Measurements from ENCODE around the gene ZNF407. TPM values are rescaled to one million over a fixed set of nuclear protein-coding genes. Genes with fewer than 3 reads are reported as not detected.
"Not testable (repeated sequence)": the region's sequence is repeated elsewhere in the genome, so short reads cannot be mapped to it uniquely, and the experiment has no call there.

Gene ZNF407
- total RNA-seq, 5 donors from 2014 or later (not counting 1 experiment from before 2014, with no cell fraction given) = 22.9 to 37.4 (median 24.4) TPM

DNA sequence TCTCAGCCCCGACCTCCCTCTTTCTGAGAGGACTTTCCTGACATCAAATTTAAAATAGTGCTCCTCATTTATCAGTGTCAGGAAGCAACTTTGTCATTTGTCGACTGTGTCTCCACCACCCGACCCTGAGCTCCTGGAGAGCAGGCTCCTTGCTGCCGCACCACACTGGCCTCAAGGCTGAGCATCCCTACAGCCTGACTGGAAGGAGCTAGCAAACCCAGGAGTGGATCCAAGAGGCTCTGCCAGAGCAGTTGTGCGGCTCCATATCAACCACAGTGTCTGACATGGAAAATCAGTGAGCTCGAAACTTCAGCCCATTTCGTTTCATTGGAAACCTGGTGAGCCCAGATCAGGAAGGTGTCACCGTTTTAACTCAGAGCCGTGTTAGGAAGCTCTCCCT lies 486.1 kb downstream of the ZNF407 start:
- Histone ChIP-seq H3K27ac (ENCODE audit: low read length) (no peak overlapping the region), H3K4me1 (ENCODE audit: control insufficient read depth in 1 of 2, extremely low read depth in 1 of 2, insufficient read depth in 2 of 2, low read length in 2 of 2) (no peaks in the 10 kb centered on the region), H3K27me3 (replicated peaks in 1 of 2; ENCODE audit: control insufficient read depth in 2 of 2, extremely low read depth in 1 of 2, insufficient read depth in 2 of 2, low read length in 1 of 2) (no peaks in the 10 kb centered on the region), H3K9me3 (no peaks in the 10 kb centered on the region), H3K4me3 (ENCODE audit: control insufficient read depth in 1 of 2, extremely low read depth in 1 of 2, low read length in 1 of 2) (no peak overlapping the region), H3K36me3 (ENCODE audit: control insufficient read depth in 2 of 2, extremely low read depth in 1 of 2, insufficient read depth in 1 of 2, low read length in 1 of 2) (no peaks in the 10 kb centered on the region)
- 88% methylated on average over 6 of the region's 9 CpGs for WGBS (ENCODE audit: insufficient coverage)
- Mint-ChIP-seq H3K27ac (no peak overlapping the region), H3K36me3 (no peaks in the 10 kb centered on the region), H3K4me3 (no peak overlapping the region), H3K27me3 (peaks cover 0 to 5% of the 10 kb centered on the region in 2 donors), H3K9me3 (peaks cover 2 to 9% (median 6%) of the 10 kb centered on the region in 3 donors), H3K4me1 (no peaks in the 10 kb centered on the region)
- ChIA-PET CTCF (no interaction called here), POLR2A (no interaction called here)
- DNase-seq (no peak), ATAC-seq (replicated peaks in 1 of 4) (no peak)

- DNase-seq; H3K27me3 ChIP-seq (replicated peaks in 1 of 2; ENCODE audit: control insufficient read depth in 2 of 2, extremely low read depth in 1 of 2, insufficient read depth in 2 of 2, low read length in 1 of 2); H3K4me3 ChIP-seq (ENCODE audit: control insufficient read depth in 1 of 2, extremely low read depth in 1 of 2, low read length in 1 of 2); H3K9me3 ChIP-seq; H3K4me1 Mint-ChIP-seq; H3K4me3 Mint-ChIP-seq; H3K36me3 Mint-ChIP-seq; H3K36me3 ChIP-seq (ENCODE audit: control insufficient read depth in 2 of 2, extremely low read depth in 1 of 2, insufficient read depth in 1 of 2, low read length in 1 of 2); ATAC-seq (replicated peaks in 1 of 4); POLR2A ChIA-PET; H3K27me3 Mint-ChIP-seq; H3K27ac Mint-ChIP-seq; H3K9me3 Mint-ChIP-seq; H3K27ac ChIP-seq (ENCODE audit: low read length); CTCF ChIA-PET; H3K4me1 ChIP-seq (ENCODE audit: control insufficient read depth in 1 of 2, extremely low read depth in 1 of 2, insufficient read depth in 2 of 2, low read length in 2 of 2): not testable (repeated sequence)
- 91% methylated on average over 4 of the region's 8 CpGs for WGBS (ENCODE audit: insufficient coverage)
These were observed 488.0 kb downstream of the ZNF407 start for GRCh38 chr18:75085676-75086075.

GRCh38 chr18:75086494-75087034 lies 488.9 kb downstream of the ZNF407 start:
- H3K4me3 Mint-ChIP-seq = no peak overlapping the region
- Histone ChIP-seq H3K4me1 (ENCODE audit: control insufficient read depth in 1 of 2, extremely low read depth in 1 of 2, insufficient read depth in 2 of 2, low read length in 2 of 2) (no peaks in the 10 kb centered on the region), H3K9me3 (no peaks in the 10 kb centered on the region), H3K36me3 (ENCODE audit: control insufficient read depth in 2 of 2, extremely low read depth in 1 of 2, insufficient read depth in 1 of 2, low read length in 1 of 2) (no peaks in the 10 kb centered on the region), H3K4me3 (ENCODE audit: control insufficient read depth in 1 of 2, extremely low read depth in 1 of 2, low read length in 1 of 2) (no peak overlapping the region), H3K27ac (ENCODE audit: low read length) (no peak overlapping the region), H3K27me3 (replicated peaks in 1 of 2; ENCODE audit: control insufficient read depth in 2 of 2, extremely low read depth in 1 of 2, insufficient read depth in 2 of 2, low read length in 1 of 2) (no peaks in the 10 kb centered on the region)
- ATAC-seq (replicated peaks in 1 of 4) (no peak), DNase-seq (no peak)
- H3K27ac Mint-ChIP-seq = no peak overlapping the region
- ChIA-PET POLR2A (no interaction called here), CTCF (no interaction called here)
- 97% methylated on average over 9 of the region's 9 CpGs for WGBS (ENCODE audit: insufficient coverage)
- peaks cover 0 to 5% of the 10 kb centered on the region in 2 donors for H3K27me3 Mint-ChIP-seq
- no peaks in the 10 kb centered on the region for H3K4me1 Mint-ChIP-seq
- H3K9me3 Mint-ChIP-seq = peaks cover 0 to 6% (median 4%) of the 10 kb centered on the region in 3 donors
- H3K36me3 Mint-ChIP-seq = no peaks in the 10 kb centered on the region

DNA sequence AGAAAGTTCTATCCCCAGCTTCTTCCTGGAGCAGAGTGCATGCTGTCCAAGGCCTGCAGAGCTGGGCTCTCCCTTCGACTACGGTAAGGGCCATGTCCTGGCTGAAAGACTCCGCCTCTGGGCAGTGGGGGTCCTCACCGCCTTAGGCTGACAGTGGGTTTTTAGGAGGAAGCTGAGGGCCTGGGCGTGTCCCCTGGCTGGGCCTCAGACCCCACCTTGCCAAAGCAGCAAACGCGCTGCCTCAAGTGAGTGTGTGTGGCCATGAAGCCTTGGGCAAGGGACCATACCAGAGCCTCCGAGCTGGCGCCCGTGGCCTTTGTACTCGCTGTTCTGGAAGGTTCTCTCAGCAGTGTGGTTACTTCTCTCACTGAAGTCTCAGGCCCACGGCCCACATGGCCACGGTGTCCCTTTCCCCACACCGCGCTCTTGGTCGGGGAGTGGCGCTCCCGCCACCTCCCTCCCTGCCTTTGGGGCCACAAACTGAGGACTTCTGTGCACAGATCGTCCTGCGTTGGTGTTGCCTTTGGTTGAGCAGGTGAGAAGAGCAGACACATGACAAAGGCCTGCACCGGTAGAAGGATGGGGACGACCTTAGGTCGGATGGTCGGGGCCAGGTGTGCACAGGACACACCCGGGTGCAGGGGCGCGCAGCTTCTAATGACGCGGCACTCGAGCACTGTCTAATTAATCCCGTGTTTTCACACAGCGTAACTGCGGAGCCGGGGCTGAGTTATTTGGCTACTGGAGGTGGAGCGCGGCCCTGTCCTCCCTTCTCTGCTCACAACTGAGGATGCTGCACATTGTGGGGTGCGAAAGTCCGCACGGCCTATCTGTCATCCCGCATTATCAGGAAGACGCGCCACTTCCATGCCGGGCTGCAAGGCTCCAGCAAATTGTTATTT lies 489.7 kb downstream of the ZNF407 start:
- Histone ChIP-seq H3K36me3 (ENCODE audit: control insufficient read depth in 2 of 2, extremely low read depth in 1 of 2, insufficient read depth in 1 of 2, low read length in 1 of 2) (no peaks in the 10 kb centered on the region), H3K27ac (ENCODE audit: low read length) (no peak overlapping the region), H3K9me3 (no peaks in the 10 kb centered on the region), H3K4me1 (ENCODE audit: control insufficient read depth in 1 of 2, extremely low read depth in 1 of 2, insufficient read depth in 2 of 2, low read length in 2 of 2) (no peaks in the 10 kb centered on the region), H3K4me3 (ENCODE audit: control insufficient read depth in 1 of 2, extremely low read depth in 1 of 2, low read length in 1 of 2) (no peak overlapping the region), H3K27me3 (replicated peaks in 1 of 2; ENCODE audit: control insufficient read depth in 2 of 2, extremely low read depth in 1 of 2, insufficient read depth in 2 of 2, low read length in 1 of 2) (no peaks in the 10 kb centered on the region)
- Mint-ChIP-seq H3K4me1 (no peaks in the 10 kb centered on the region), H3K27ac (no peak overlapping the region), H3K4me3 (no peak overlapping the region), H3K36me3 (no peaks in the 10 kb centered on the region), H3K27me3 (peaks cover 0 to 2% of the 10 kb centered on the region in 2 donors), H3K9me3 (peaks cover 0 to 6% (median 4%) of the 10 kb centered on the region in 3 donors)
- no peak for DNase-seq
- ChIA-PET CTCF (interaction anchor here in 1 of 2 donors (0.6 kb wide), 1 partner anchor 12 kb away, joined by 5 read pairs; no protein-coding TSS in a partner anchor), POLR2A (no interaction called here)
- WGBS (ENCODE audit: insufficient coverage) = 97% methylated on average over 33 of the region's 43 CpGs
- ATAC-seq (replicated peaks in 1 of 4) = no peak

GRCh38 chr18:75088021-75088506 lies 490.4 kb downstream of the ZNF407 start:
- WGBS (ENCODE audit: insufficient coverage) = no CpG with 5 or more reads among the region's 8 CpGs
- Mint-ChIP-seq H3K27me3 (no peaks in the 10 kb centered on the region), H3K9me3 (peaks cover 0 to 6% (median under 1%) of the 10 kb centered on the region in 3 donors), H3K36me3 (no peaks in the 10 kb centered on the region), H3K27ac (no peak overlapping the region), H3K4me1 (no peaks in the 10 kb centered on the region), H3K4me3 (no peak overlapping the region)
- DNase-seq = no peak
- Histone ChIP-seq H3K9me3 (no peaks in the 10 kb centered on the region), H3K36me3 (ENCODE audit: control insufficient read depth in 2 of 2, extremely low read depth in 1 of 2, insufficient read depth in 1 of 2, low read length in 1 of 2) (no peaks in the 10 kb centered on the region), H3K27me3 (replicated peaks in 1 of 2; ENCODE audit: control insufficient read depth in 2 of 2, extremely low read depth in 1 of 2, insufficient read depth in 2 of 2, low read length in 1 of 2) (no peaks in the 10 kb centered on the region), H3K27ac (ENCODE audit: low read length) (no peak overlapping the region), H3K4me3 (ENCODE audit: control insufficient read depth in 1 of 2, extremely low read depth in 1 of 2, low read length in 1 of 2) (no peak overlapping the region), H3K4me1 (ENCODE audit: control insufficient read depth in 1 of 2, extremely low read depth in 1 of 2, insufficient read depth in 2 of 2, low read length in 2 of 2) (no peaks in the 10 kb centered on the region)
- ChIA-PET POLR2A (no interaction called here), CTCF (interaction anchor here in 1 of 2 donors (0.6 kb wide), 1 partner anchor 12 kb away, joined by 5 read pairs; no protein-coding TSS in a partner anchor)
- no peak for ATAC-seq (replicated peaks in 1 of 4)

GRCh38 chr18:75088622-75089211 lies 491.0 kb downstream of the ZNF407 start:
- no peaks in the 10 kb centered on the region for H3K4me1 Mint-ChIP-seq
- no peak overlapping the region for H3K27ac ChIP-seq (ENCODE audit: low read length)
- peaks cover 0 to 6% (median 0%) of the 10 kb centered on the region in 3 donors for H3K9me3 Mint-ChIP-seq
- peak in 1 of 35 experiments; percentile 12 for DNase-seq
- H3K4me3 Mint-ChIP-seq = no peak overlapping the region
- H3K36me3 ChIP-seq (ENCODE audit: control insufficient read depth in 2 of 2, extremely low read depth in 1 of 2, insufficient read depth in 1 of 2, low read length in 1 of 2) = no peaks in the 10 kb centered on the region
- no peak for ATAC-seq (replicated peaks in 1 of 4)
- H3K36me3 Mint-ChIP-seq = no peaks in the 10 kb centered on the region
- no peaks in the 10 kb centered on the region for H3K27me3 Mint-ChIP-seq
- no peaks in the 10 kb centered on the region for H3K9me3 ChIP-seq
- H3K27ac Mint-ChIP-seq = no peak overlapping the region
- 96% methylated on average over 20 of the region's 20 CpGs for WGBS (ENCODE audit: insufficient coverage)
- H3K27me3 ChIP-seq (replicated peaks in 1 of 2; ENCODE audit: control insufficient read depth in 2 of 2, extremely low read depth in 1 of 2, insufficient read depth in 2 of 2, low read length in 1 of 2) = no peaks in the 10 kb centered on the region
- CTCF ChIA-PET = no interaction called here
- no peaks in the 10 kb centered on the region for H3K4me1 ChIP-seq (ENCODE audit: control insufficient read depth in 1 of 2, extremely low read depth in 1 of 2, insufficient read depth in 2 of 2, low read length in 2 of 2)
- no peak overlapping the region for H3K4me3 ChIP-seq (ENCODE audit: control insufficient read depth in 1 of 2, extremely low read depth in 1 of 2, low read length in 1 of 2)
- POLR2A ChIA-PET = no interaction called here
